GM12801 (cell line): Measurements from ENCODE around the gene CKMT2.

Experiments
- TF ChIP-seq, protein P1 (sequence below): IDR thresholded peaks from one replicate; pipeline ENCODE4 v1.5.1; 2011; ENCODE audit warnings: control low read depth; ENCODE audit not compliant: insufficient read length; ENCODE audit errors: extremely low read depth

The CKMT2 gene

DNA sequence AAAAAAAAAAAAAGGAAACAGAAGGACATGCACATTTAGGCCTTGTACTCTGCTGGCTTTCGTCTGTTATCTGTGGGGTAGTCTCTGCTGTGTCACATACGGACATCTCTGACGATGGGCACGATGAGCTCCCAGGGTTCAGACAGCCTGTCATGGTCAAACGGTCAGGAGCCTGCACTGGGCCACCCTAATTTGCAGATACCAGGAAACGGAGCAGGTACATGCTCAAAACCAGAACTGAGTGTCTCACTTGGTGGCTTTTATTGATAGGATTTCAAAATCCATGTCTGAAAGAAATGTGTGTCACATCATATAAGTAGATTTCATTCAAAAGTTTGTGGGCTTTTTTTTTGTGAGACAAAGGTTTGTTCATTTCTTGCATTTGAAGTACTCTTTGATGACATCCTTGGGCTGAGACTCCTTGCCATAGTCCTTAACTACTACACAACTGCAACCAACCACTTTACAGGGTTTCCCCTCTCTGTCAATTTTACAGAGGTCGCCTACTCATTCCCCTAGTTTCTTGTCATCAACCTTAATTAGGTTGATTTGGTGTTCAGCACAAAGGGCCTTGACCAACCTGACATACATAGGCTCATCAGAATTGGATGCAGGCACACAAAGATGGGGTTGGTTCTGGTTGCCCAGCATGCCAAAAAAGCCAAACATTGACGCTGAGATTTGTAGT is 9.0 kb downstream of the CKMT2 start:
- TF ChIP-seq, protein P1, sequence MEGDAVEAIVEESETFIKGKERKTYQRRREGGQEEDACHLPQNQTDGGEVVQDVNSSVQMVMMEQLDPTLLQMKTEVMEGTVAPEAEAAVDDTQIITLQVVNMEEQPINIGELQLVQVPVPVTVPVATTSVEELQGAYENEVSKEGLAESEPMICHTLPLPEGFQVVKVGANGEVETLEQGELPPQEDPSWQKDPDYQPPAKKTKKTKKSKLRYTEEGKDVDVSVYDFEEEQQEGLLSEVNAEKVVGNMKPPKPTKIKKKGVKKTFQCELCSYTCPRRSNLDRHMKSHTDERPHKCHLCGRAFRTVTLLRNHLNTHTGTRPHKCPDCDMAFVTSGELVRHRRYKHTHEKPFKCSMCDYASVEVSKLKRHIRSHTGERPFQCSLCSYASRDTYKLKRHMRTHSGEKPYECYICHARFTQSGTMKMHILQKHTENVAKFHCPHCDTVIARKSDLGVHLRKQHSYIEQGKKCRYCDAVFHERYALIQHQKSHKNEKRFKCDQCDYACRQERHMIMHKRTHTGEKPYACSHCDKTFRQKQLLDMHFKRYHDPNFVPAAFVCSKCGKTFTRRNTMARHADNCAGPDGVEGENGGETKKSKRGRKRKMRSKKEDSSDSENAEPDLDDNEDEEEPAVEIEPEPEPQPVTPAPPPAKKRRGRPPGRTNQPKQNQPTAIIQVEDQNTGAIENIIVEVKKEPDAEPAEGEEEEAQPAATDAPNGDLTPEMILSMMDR: no peak

DNA sequence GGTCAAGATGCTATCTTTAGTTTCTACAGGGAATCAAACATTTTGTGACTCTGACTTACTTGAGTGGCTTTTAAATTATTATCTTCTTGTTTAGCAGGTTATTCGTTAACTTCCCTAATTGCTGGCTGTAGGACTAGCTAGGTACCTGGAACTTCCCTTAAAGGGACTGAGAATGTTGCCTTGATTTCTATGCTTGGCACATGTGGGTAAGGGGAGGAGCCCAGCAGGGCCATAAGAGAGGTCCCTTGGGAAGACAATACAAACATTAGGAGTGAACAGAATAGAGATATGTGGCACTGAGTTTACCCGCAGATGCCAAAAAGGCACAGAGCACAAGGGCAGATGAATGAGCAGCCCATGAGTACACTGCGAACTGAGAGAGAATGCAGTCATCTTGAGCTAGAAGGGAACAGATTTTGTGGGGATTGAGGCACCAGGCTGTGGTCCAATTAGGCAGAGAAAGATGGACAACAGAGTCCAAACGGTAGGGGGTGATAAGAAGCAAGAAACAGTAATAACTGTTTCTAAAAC is 9.8 kb downstream of the CKMT2 start:
- TF ChIP-seq, protein P1: no peak

GRCh38 chr5:81244451-81244850 is 11.3 kb downstream of the CKMT2 start:
- TF ChIP-seq, protein P1: no peak

DNA sequence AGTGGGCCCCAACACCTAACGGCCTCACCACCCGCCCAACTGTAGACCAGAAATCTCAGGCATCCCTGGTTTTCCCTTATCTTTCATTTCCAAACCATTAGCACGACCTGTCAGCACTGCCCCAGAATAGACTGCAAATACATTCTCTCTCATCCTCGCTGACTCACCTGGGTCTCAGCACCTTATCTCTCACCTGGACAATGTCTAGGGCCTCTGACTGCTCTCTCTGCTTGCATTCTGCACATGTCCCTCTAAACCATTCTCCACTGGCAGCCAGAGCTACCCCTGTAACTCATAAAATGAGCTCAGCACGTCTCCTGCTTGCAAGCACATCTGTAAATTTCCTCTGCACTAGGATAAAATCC is 12.7 kb downstream of the CKMT2 start:
- TF ChIP-seq, protein P1: no peak

- TF ChIP-seq, protein P1: no peak
Measured at GRCh38 chr5:81246697-81247096, 13.6 kb downstream of the CKMT2 start.

DNA sequence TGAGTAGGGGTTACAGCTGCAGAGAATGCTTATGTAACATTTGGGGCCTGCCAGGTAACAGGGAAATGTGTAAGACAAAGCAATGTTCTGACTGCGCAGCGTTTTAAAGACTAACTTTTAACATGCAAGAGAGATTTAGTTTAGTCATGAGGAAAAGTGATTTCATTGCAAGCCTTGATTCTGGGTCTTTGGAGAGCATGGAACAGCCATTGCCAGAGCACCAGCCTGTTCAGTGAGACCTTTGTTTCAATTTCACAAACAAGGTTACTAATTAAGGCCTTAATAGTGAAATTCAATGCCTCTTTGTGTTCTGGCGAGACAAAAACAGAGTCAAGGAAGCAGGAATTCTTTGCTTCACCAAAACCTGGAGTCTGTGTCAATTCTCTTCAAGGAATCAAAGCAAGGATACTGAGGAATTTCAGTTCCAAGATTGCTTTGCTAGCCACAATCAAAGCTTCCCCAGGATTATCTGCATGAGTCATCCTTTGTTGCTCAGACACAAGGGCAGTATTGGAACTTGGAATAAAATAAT is 14.4 kb downstream of the CKMT2 start:
- TF ChIP-seq, protein P1: no peak

DNA sequence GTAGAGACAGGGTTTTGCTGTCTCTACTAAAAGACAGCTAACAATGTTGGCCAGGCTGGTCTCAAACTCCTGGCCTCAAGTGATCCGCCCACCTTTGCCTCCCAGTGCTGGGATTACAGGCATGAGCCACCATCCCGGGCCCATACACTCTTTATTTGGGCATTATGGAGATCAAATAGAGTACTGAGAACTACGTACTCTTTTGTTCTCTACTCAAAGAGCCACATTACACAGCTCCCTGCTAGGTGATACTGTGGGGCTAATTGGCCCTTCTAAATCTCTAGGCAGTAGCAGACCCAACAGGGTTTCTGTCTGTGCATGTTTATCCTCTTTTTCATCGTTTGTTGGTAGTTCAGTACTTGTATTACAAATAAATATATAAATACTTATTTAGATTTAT is 16.1 kb downstream of the CKMT2 start:
- TF ChIP-seq, protein P1: no peak
